ENCODE data around the gene SNRPA. TPM values are rescaled to one million over a fixed set of nuclear protein-coding genes. Genes with fewer than 3 reads are reported as not detected.

SNRPA gene
- polyA plus RNA-seq, 3 donors: 27.9 to 78.3 (median 44.2) TPM

DNA sequence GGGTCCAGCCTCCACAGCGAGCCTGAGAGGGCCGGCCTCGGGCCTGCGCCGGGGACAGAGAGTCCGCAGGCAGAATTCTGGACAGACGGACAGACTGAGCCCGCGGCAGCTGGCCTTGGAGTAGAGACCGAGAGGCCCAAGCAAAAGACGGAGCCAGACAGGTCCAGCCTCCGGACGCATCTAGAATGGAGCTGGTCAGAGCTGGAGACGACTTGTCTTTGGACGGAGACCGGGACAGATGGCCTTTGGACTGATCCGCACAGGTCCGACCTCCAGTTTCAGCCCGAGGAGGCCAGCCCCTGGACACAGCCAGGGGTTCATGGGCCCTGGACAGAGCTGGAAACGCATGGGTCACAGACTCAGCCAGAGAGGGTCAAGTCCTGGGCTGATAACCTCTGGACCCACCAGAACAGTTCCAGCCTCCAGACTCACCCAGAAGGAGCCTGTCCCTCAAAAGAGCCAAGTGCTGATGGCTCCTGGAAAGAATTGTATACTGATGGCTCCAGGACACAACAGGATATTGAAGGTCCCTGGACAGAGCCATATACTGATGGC lies 33.6 kb upstream of the SNRPA start:
- Histone ChIP-seq H3K4me1 (ENCODE audit: control insufficient read depth in 1 of 2, insufficient read depth in 2 of 2, low read length in 2 of 2) (peaks cover 60 to 69% of the 10 kb centered on the region in 2 donors), H3K27ac (ENCODE audit: low read depth in 1 of 2, low read length in 2 of 2) (peak overlapping the region; percentile 72 to 96), H3K4me2 (replicated peaks; ENCODE audit: extremely low read depth, low read length, poor library complexity, severe bottlenecking) (peak overlapping the region; percentile 87), H3K36me3 (replicated peaks in 1 of 2; ENCODE audit: control insufficient read depth in 1 of 2, insufficient read depth in 2 of 2, low read length in 2 of 2) (peaks cover 0 to 11% of the 10 kb centered on the region in 2 donors), H3K9me3 (replicated peaks in 1 of 2; ENCODE audit: control insufficient read depth in 1 of 2, insufficient read depth in 1 of 2, low read length in 2 of 2) (no peaks in the 10 kb centered on the region), H4K20me1 (ENCODE audit: insufficient read depth, low read length) (peaks cover 6% of the 10 kb centered on the region), H2AFZ (ENCODE audit: insufficient read depth, low read depth, low read length, poor library complexity, severe bottlenecking) (peak overlapping the region; percentile 96), H3K4me3 (replicated peaks in 1 of 3; ENCODE audit: low read depth in 2 of 3, low read length in 3 of 3) (peak overlapping the region; percentile 57 to 91 (median 83)), H3K27me3 (ENCODE audit: control insufficient read depth in 2 of 2, insufficient read depth in 2 of 2, low read length in 2 of 2) (no peaks in the 10 kb centered on the region), H3K79me2 (ENCODE audit: insufficient read depth, low read length) (peaks cover 39% of the 10 kb centered on the region), H3K9ac (ENCODE audit: insufficient read depth, low read length, poor library complexity, severe bottlenecking) (peak overlapping the region; percentile 88)
- H3K4me3 Mint-ChIP-seq: peak overlapping the region; percentile 84 to 94
- peaks cover 0 to 3% (median 0%) of the 10 kb centered on the region in 7 donors for H3K9me3 Mint-ChIP-seq
- H3K36me3 Mint-ChIP-seq: peaks cover 16 to 19% of the 10 kb centered on the region in 2 donors
- 7% methylated on average over 20 of the region's 20 CpGs for WGBS (ENCODE audit: insufficient coverage)
- intact Hi-C loops (cut with micrococcal nuclease): loop anchor here in 1 of 2 donors (1.0 to 2.0 kb wide), 3 partner anchors 26 to 81 kb away; no protein-coding TSS in a partner anchor
- TF ChIP-seq, protein P1, sequence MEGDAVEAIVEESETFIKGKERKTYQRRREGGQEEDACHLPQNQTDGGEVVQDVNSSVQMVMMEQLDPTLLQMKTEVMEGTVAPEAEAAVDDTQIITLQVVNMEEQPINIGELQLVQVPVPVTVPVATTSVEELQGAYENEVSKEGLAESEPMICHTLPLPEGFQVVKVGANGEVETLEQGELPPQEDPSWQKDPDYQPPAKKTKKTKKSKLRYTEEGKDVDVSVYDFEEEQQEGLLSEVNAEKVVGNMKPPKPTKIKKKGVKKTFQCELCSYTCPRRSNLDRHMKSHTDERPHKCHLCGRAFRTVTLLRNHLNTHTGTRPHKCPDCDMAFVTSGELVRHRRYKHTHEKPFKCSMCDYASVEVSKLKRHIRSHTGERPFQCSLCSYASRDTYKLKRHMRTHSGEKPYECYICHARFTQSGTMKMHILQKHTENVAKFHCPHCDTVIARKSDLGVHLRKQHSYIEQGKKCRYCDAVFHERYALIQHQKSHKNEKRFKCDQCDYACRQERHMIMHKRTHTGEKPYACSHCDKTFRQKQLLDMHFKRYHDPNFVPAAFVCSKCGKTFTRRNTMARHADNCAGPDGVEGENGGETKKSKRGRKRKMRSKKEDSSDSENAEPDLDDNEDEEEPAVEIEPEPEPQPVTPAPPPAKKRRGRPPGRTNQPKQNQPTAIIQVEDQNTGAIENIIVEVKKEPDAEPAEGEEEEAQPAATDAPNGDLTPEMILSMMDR (IDR thresholded peaks at IDR 0.05): no peak
- peaks cover 0 to 6% (median 4%) of the 10 kb centered on the region in 3 donors for H3K27me3 Mint-ChIP-seq (ENCODE audit: low read depth in 3 of 3)
- H3K27ac Mint-ChIP-seq: peak overlapping the region; percentile 83 to 94 (median 87)
- H3K4me1 Mint-ChIP-seq: peaks cover 79% of the 10 kb centered on the region
- DNase-seq: peak in 2 of 3 donors; percentile 10 to 38

DNA sequence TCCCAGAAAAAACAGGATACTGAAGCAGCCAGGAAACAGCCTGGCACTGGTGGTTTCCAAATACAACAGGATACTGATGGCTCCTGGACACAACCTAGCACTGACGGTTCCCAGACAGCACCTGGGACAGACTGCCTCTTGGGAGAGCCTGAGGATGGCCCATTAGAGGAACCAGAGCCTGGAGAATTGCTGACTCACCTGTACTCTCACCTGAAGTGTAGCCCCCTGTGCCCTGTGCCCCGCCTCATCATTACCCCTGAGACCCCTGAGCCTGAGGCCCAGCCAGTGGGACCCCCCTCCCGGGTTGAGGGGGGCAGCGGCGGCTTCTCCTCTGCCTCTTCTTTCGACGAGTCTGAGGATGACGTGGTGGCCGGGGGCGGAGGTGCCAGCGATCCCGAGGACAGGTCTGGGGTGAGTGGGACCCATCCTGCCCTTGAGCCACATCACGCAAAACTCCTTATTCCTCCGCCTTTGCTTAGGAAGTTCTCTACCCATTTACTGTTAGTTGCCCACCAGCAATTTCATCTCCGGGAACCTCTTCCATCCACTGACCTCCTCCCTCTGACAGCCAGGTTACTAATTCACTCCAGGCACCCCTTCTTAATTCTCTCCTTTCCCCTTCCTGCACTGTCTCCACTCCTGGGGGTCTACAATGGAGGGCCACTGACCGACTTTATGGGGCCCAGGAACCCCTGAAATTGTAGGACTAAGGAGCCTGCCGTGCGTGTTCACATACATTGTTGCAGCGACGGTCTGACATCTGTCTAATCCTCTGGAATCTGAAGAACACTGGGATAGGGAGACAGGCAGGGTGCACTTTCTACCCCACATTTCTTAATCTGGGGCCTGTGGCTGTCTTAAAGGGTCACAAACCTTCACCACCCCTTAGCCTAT lies 32.9 kb upstream of the SNRPA start:
- intact Hi-C loops (cut with micrococcal nuclease): loop anchor here in 1 of 2 donors (1.0 to 2.0 kb wide), 3 partner anchors 27 to 80 kb away; no protein-coding TSS in a partner anchor
- Mint-ChIP-seq H3K4me3 (peak overlapping the region; percentile 84 to 94), H3K27me3 (ENCODE audit: low read depth in 3 of 3) (peaks cover 0 to 6% (median 4%) of the 10 kb centered on the region in 3 donors), H3K9me3 (peaks cover 0 to 3% (median 0%) of the 10 kb centered on the region in 7 donors), H3K4me1 (peaks cover 78% of the 10 kb centered on the region), H3K27ac (peak overlapping the region; percentile 70 to 94 (median 86)), H3K36me3 (peaks cover 14 to 17% of the 10 kb centered on the region in 2 donors)
- TF ChIP-seq, protein P1 (IDR thresholded peaks at IDR 0.05): no peak
- peak in 1 of 3 donors; percentile 28 for DNase-seq
- Histone ChIP-seq H3K4me3 (replicated peaks in 1 of 3; ENCODE audit: low read depth in 2 of 3, low read length in 3 of 3) (peak overlapping the region; percentile 57 to 91 (median 83)), H3K4me2 (replicated peaks; ENCODE audit: extremely low read depth, low read length, poor library complexity, severe bottlenecking) (peak overlapping the region; percentile 87), H3K27ac (ENCODE audit: low read depth in 1 of 2, low read length in 2 of 2) (peak overlapping the region in 1 of 2 donors; percentile 96), H3K4me1 (ENCODE audit: control insufficient read depth in 1 of 2, insufficient read depth in 2 of 2, low read length in 2 of 2) (peaks cover 60 to 69% of the 10 kb centered on the region in 2 donors), H2AFZ (ENCODE audit: insufficient read depth, low read depth, low read length, poor library complexity, severe bottlenecking) (peak overlapping the region; percentile 96), H3K9ac (ENCODE audit: insufficient read depth, low read length, poor library complexity, severe bottlenecking) (peak overlapping the region; percentile 88), H3K9me3 (replicated peaks in 1 of 2; ENCODE audit: control insufficient read depth in 1 of 2, insufficient read depth in 1 of 2, low read length in 2 of 2) (no peaks in the 10 kb centered on the region), H3K79me2 (ENCODE audit: insufficient read depth, low read length) (peaks cover 39% of the 10 kb centered on the region), H3K36me3 (replicated peaks in 1 of 2; ENCODE audit: control insufficient read depth in 1 of 2, insufficient read depth in 2 of 2, low read length in 2 of 2) (peaks cover 0 to 6% of the 10 kb centered on the region in 2 donors), H4K20me1 (ENCODE audit: insufficient read depth, low read length) (peaks cover 8% of the 10 kb centered on the region), H3K27me3 (ENCODE audit: control insufficient read depth in 2 of 2, insufficient read depth in 2 of 2, low read length in 2 of 2) (no peaks in the 10 kb centered on the region)
- WGBS (ENCODE audit: insufficient coverage): 82% methylated on average over 14 of the region's 20 CpGs

Data from CD14-positive monocyte (primary cell).